DND-41 (cell line): Measurements from ENCODE around the gene AK6.

Experiments
- CTCF ChIP-seq: IDR thresholded peaks from 2 replicates; pipeline ENCODE4 v1.5.1; 2012; ENCODE audit warnings: borderline replicate concordance, low read length, moderate library complexity, mild to moderate bottlenecking; ENCODE audit not compliant: poor library complexity, severe bottlenecking; ENCODE audit errors: extremely low read depth
- EZH2 ChIP-seq: IDR thresholded peaks from 3 replicates; pipeline ENCODE4 v1.6.1; 2012; ENCODE audit warnings: borderline replicate concordance, low read depth, mild to moderate bottlenecking, moderate library complexity, low read length, inconsistent platforms; ENCODE audit not compliant: severe bottlenecking

GRCh38 chr5:69308046-69308553, 61.2 kb downstream of the AK6 start:
- TF ChIP-seq CTCF (no peak), EZH2 (no peak)
